ENCODE results near the gene DTWD1.
"Not testable (repeated sequence)": the region's sequence is repeated elsewhere in the genome, so short reads cannot be mapped to it uniquely, and the experiment has no call there.

The DTWD1 gene

DNA sequence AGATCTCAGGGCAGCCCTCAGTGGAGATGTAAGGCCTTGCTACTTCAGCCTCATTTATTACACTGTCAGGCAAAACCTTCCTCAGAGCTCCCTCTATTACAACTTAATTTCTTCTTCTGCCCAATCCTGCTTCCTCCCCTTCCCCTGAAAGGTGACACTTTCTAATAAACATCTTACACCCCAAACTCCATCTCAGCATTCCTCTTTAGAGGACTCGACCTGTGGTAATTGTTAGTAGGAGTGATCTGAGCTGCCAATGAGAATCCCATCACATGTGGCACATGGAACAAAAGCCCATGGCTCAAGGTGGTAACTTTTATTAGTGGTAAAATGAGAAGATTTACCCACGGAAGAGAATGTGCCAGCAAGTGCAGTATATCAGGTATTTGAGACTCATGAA is 29.8 kb downstream of the DTWD1 start:
- DNase-seq, result no peak
- in situ Hi-C loops (cut with HindIII; ENCODE audit: low pct_ligation_motif_present, low sequenced_read_pairs), result no loop called here
- H3K27me3 ChIP-seq (replicated peaks), result no peaks in the 10 kb centered on the region
- no peak overlapping the region for H3K27ac ChIP-seq
- TF ChIP-seq, protein P1, sequence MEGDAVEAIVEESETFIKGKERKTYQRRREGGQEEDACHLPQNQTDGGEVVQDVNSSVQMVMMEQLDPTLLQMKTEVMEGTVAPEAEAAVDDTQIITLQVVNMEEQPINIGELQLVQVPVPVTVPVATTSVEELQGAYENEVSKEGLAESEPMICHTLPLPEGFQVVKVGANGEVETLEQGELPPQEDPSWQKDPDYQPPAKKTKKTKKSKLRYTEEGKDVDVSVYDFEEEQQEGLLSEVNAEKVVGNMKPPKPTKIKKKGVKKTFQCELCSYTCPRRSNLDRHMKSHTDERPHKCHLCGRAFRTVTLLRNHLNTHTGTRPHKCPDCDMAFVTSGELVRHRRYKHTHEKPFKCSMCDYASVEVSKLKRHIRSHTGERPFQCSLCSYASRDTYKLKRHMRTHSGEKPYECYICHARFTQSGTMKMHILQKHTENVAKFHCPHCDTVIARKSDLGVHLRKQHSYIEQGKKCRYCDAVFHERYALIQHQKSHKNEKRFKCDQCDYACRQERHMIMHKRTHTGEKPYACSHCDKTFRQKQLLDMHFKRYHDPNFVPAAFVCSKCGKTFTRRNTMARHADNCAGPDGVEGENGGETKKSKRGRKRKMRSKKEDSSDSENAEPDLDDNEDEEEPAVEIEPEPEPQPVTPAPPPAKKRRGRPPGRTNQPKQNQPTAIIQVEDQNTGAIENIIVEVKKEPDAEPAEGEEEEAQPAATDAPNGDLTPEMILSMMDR (IDR thresholded peaks at IDR 0.05; ENCODE audit: low read depth, low read length, missing control alignments), result no peak
- no peak overlapping the region for H3K4me3 ChIP-seq (ENCODE audit: low read depth, low read length)
- H3K36me3 ChIP-seq (replicated peaks), result no peaks in the 10 kb centered on the region

DNA sequence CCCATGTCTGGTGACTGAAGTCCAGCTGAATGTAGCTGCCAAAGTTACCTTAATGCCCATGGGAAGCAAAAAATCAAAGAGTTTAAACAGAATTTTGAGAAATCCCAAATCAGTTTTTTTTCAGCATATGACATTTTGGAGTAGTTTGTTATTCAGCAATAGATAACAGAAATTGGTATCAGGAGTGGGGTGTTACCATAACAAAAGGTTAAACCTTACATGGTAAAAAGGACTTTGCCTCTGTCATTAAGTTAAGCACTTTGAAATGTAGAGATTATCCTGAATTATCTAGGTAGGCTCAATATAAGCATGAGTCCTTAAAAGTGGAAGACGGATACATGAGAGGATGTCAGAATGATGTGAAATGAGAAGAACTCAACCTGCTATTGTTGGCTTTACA is 32.1 kb downstream of the DTWD1 start:
- in situ Hi-C loops (cut with HindIII; ENCODE audit: low pct_ligation_motif_present, low sequenced_read_pairs), result no loop called here
- no peak for DNase-seq
- Histone ChIP-seq H3K27ac (no peak overlapping the region), H3K4me3 (ENCODE audit: low read depth, low read length) (no peak overlapping the region), H3K27me3 (replicated peaks) (no peaks in the 10 kb centered on the region), H3K36me3 (replicated peaks) (no peaks in the 10 kb centered on the region)
- TF ChIP-seq, protein P1 (IDR thresholded peaks at IDR 0.05; ENCODE audit: low read depth, low read length, missing control alignments), result no peak

DNA sequence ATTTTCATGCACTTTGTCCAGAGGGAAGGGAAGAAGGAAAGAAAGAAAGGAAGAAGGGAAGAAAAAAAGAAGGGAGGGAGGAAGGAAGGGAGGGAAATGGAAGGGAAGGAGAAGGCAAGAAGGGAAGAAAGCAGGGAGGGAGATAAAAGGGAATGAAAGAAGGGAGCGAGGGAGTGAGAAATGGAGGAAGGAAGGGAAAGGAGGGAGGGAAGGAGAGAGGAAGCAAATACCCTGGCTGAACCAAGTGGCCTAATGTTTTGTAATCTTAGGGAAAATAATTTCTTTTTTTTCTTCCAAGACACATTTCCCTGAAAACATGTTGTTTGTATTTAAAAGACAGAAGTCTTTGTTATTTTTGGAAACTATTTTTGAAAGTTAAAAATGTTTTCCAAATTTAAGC is 35.9 kb downstream of the DTWD1 start:
- in situ Hi-C loops (cut with HindIII; ENCODE audit: low pct_ligation_motif_present, low sequenced_read_pairs), result no loop called here
- TF ChIP-seq, protein P1 (IDR thresholded peaks at IDR 0.05; ENCODE audit: low read depth, low read length, missing control alignments), result no peak
- H3K27me3 ChIP-seq (replicated peaks), result no peaks in the 10 kb centered on the region
- no peak for DNase-seq
- no peaks in the 10 kb centered on the region for H3K36me3 ChIP-seq (replicated peaks)
- no peak overlapping the region for H3K27ac ChIP-seq
- H3K4me3 ChIP-seq (ENCODE audit: low read depth, low read length), result no peak overlapping the region

DNA sequence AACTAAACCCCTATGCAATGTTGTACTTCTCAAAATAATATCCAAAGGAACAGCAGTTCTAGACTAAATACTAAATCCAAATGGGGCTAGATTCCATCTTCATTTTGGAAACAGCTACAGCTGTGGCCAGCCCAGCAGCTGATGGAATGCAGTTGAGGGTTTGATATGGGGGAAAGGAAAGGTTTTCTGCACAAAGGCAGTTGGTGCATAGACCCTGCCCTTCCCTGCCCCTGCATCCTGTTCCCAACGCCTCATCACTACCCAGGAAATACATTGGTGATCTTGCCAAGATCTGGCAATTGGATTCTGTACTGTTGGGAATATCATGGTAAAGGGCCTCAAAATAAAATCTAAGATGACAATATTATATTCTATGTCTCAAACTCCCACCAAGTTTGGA is 43.9 kb downstream of the DTWD1 start:
- no peaks in the 10 kb centered on the region for H3K36me3 ChIP-seq (replicated peaks)
- no peak overlapping the region for H3K4me3 ChIP-seq (ENCODE audit: low read depth, low read length)
- no peaks in the 10 kb centered on the region for H3K27me3 ChIP-seq (replicated peaks)
- no peak for DNase-seq
- TF ChIP-seq, protein P1 (IDR thresholded peaks at IDR 0.05; ENCODE audit: low read depth, low read length, missing control alignments), result no peak
- no peak overlapping the region for H3K27ac ChIP-seq
- in situ Hi-C loops (cut with HindIII; ENCODE audit: low pct_ligation_motif_present, low sequenced_read_pairs), result no loop called here

DNA sequence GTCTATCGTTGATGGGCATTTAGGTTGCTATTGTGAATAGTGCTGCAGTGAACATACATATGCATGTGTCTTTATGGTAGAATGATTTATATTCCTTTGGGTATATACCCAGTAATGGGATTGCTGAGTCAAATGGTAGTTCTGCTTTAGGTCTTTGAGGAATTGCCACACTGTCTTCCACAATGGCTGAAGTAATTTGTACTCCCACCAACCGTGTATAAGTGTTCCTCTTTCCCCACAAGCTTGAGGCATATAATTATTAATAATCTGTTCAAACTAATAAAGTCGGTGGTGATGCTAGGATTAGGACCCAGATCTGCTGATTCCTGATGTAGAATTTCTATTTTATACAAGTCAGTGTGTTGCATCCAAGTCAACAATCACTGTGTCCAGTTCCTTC is 45.6 kb downstream of the DTWD1 start:
- H3K36me3 ChIP-seq (replicated peaks); H3K4me3 ChIP-seq (ENCODE audit: low read depth, low read length); H3K27ac ChIP-seq; DNase-seq; in situ Hi-C loops (cut with HindIII; ENCODE audit: low pct_ligation_motif_present, low sequenced_read_pairs); H3K27me3 ChIP-seq (replicated peaks): not testable (repeated sequence)

DNA sequence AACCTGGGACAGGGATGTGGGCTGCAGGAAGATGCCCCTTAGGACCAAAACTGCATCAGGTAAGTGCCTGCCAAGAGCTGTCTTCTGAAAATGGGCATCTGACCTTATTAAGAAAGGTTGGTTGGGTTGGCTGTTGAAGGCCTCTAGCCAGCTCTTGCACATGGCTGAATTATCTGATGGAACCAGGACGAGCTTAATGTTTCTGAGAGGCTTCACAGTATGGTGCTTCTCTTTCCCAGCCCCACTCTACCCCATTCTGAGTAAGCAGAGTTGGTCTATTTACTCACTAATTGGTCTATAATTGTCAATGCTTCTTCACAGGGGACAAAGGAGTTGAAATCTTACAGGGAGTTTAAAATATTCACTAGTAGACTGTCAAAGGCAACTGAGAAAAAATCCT is 48.4 kb downstream of the DTWD1 start:
- TF ChIP-seq, protein P1 (IDR thresholded peaks at IDR 0.05; ENCODE audit: low read depth, low read length, missing control alignments), result no peak
- in situ Hi-C loops (cut with HindIII; ENCODE audit: low pct_ligation_motif_present, low sequenced_read_pairs), result no loop called here
- DNase-seq, result no peak

More for the DNA sequence above, 48.4 kb downstream of the DTWD1 start:
- H3K36me3 ChIP-seq (replicated peaks), result no peaks in the 10 kb centered on the region
- H3K4me3 ChIP-seq (ENCODE audit: low read depth, low read length), result no peak overlapping the region
- H3K27ac ChIP-seq, result no peak overlapping the region
- no peaks in the 10 kb centered on the region for H3K27me3 ChIP-seq (replicated peaks)

Measured in brain microvascular endothelial cell (primary cell).